HG02938 (cell line): ENCODE data around the gene KLK1.
"Not testable (repeated sequence)": the region's sequence is repeated elsewhere in the genome, so short reads cannot be mapped to it uniquely, and the experiment has no call there.

Source experiments
- ATAC-seq: cut with Tn5 transposase; IDR thresholded peaks from one replicate; pipeline ENCODE4 v1.9.1; 2021; ENCODE audit warnings: mild to moderate bottlenecking, moderate library complexity; ENCODE audit not compliant: unreplicated experiment

The KLK1 gene

DNA sequence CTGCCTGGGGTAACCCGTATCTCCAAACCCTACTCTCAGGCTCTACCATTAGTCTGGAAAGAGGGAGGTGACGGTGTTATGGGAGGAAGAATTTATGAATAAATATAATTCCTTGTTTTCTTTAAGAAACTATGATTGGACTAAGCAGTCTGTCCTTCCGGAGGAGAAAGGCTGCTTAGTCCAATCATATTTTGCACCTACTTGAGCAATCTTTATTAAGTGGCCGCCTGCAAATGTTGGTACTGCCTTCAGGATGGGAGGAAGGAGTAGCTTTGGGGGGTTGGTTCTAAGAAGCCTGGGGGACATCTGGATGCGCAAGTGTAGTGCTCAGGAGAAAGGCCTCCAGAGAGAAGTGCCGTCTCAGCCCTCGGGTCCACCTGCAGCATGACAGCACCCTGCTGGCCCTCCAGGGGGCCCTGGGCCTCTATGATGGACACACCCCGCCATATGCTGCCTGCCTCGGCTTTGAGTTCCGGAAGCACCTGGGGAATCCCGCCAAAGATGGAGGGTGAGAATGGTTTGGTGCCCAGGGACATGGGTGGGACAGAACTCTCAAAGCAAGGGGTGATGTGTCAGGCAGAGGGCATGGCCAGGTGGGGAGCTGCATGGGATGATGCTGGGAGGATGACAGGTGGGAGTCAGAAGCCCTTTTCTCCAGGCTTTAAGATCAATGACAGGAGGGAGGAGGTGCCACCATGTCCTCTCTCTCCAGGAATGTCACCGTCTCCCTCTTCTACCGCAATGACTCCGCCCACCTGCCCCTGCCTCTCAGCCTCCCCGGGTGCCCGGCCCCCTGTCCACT lies 29.3 kb downstream of the KLK1 start:
- ATAC-seq = no peak

DNA sequence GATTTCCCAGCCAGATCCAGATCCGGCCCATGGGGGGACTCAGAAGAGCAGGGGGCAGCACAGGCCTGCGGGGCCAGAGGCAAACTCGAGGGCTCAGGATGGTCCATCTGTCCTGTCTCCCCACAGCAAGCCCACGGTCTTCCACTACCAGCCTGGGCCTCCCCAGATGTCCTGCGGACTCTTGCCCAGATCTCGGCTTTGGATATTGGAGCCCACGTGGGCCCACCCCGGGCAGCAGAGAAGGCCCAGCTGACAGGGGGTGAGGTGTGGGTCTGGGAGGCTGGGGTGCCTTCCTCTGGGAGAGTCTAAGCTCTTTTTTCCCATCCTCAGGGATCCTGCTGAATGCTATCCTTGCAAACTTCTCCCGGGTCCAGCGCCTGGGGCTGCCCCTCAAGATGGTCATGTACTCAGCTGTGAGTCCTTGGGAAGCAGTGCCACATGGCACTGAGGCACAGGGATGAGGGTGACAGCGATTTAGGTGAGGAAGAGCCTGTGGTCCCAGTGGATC lies 30.0 kb downstream of the KLK1 start:
- no peak for ATAC-seq

DNA sequence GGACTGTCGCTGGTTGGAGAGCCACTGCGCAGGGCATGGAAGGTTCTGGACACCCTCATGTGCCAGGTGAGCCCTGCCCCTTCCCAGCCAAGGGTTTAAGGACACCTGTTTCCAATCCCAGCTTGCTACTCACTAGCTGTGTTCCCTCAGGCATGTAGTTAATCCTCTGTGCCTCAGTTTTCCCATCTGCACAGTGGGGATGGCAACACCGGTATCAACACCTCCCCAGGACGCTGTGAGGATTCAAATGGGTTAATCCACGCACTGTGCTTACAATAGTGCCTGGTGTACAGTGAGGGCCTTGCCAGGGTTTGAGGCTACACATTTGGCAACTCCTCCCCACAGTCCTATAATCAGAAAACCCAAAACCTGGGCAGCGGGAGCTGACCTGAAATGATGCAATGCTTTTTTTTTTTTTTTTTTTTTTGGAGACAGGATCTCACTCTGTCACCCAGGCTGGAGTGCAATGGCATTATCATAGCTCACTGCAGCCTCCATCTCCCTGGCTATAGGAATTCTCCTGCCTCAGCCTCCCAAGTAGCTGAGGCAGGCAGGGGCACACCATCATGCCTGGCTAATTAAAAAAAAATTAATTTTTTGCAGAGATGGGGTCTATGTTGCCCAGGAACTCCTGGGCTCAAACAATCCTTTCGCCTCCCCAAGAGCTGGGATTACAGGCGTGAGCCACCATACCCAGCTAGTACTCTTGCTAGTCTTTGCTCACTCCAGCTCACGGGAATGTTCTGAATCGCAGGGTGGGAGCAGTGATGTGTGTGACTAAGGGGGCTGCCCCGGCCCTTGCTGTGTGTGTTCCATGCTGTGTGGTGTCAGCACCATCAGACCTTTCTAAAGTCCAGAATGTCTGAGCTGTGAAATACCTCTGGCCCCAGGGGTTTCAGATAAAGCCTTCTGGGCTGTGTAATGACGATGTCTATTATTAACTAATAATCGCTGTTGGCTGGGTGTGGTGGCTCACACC lies 31.0 kb downstream of the KLK1 start:
- no peak for ATAC-seq

DNA sequence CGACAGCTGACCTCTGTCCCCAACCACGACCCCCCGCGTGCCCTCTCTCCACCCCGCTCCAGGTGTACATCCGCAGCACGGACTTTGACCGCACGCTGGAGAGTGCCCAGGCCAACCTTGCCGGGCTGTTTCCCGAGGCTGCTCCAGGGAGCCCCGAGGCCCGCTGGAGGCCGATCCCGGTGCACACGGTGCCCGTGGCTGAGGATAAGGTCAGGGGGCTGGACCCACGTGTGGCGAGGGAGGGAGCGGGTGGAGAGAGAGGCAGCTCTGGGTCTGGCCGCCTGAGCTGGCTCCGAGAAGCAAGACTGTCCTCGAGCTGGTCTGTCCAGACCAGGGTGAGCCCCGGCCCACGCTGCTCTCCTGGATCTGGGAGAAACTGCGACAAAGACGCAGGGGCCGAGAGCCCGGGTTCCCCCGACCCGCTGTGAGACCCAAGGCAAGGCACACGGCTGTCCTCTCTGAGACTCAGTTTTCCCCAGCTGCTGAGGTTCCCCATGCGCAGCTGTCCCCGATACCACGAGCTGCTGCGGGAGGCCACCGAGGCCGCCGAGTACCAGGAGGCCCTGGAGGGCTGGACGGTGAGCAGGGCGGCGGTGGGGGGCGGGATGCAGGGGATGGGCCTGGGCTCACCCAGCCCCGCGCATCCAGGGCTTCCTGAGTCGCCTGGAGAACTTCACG lies 31.9 kb downstream of the KLK1 start:
- no peak for ATAC-seq

DNA sequence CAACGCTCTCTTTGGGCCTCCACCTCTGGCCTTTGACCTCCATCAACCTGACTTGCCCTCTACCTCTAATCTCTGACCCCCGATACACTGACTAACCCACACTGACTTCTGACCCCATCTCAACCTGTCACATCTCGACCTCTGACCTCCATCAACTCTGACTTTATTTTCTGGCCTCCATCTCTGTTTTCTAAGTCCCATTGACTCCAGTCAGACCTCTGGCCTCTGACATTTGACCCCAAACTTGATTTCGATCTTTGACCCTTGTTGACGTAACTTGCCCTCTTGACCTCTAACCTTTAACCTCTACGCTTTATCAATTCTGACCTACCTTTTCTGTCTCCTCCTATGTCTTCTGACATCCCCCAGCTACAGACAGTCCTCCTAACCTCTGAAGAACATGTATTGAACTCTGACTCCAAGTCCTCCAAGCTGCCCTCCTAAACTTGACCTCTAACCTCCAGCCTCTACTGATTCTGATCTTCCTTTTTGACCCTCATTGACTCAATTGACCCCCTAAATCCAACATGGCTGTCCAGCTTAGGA lies 32.6 kb downstream of the KLK1 start:
- ATAC-seq = no peak

DNA sequence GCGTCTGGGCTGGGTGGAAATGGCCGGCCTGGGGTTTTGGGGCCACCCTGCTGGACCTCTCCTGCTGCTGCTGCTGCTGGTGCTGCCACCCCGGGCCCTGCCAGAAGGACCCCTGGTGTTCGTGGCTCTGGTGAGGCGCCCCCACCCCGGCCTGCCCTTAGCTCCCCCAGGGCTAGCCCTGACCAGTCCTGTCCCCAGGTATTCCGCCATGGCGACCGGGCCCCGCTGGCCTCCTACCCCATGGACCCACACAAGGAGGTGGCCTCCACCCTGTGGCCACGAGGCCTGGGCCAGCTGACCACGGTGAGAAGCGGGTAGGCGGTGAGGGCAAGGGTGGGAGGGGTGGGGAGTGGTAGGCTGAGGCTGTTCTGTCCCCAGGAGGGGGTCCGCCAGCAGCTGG lies 33.2 kb downstream of the KLK1 start, which contains the start of gene ACP4:
Gene ACP4, plus strand, starts transcription at position 20 of the 400 bp plus-strand sequence. Its CDS starts 0 bp downstream, at position 20.
- ATAC-seq = no peak

DNA sequence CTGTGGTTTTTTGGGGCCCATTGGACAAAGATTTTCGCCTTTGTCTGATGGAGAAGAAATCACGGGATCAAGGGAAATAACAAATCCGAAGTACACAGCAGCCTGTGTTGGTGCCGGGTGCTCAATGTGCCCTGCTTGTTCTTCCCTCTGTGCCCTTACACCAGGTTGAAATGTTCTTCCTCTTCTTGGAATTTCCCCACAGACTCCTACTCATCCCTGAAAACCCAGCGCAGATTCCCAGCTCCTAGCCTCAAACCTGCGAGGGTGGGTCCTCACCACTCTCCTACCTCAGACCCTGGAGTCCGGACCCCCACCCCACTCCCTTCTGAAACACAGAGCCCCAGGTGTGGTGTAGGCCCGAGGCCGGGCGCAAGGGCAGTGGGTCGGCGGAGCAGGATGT lies 38.3 kb downstream of the KLK1 start:
- no peak for ATAC-seq

DNA sequence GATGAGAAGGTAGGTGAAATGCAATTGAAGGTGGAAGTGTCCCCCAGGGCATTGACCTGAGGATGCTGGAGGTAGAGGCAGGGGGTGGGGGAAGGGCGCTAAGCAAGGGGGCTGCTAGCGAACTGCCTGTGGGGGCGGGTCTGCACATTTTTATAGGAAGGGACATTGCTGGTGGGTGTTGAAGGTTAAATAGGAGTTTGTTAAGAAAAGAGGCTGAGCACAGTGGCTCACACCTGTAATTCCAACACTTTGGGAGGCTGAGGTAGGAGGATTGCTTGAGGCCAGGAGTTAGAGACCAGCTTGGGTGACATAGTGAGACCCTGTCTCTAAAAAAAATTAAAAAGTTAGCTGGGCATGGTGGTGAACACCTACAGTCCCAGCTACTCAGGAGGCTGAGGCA lies 38.9 kb downstream of the KLK1 start:
- no peak for ATAC-seq

DNA sequence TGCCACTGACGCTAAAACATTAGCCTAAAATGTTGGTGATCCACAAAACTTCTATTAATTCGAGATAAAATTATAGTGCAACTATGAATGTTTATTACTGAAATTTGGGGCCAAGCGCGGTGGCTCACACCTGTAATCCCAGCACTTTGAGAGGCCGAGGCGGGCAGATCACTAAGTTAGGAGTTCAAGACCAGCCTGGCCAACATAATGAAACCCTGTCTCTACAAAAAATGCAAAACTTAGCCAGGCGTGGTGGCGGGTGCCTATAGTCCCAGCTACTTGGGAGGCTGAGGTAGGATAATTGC lies 39.8 kb downstream of the KLK1 start:
- not testable (repeated sequence) for ATAC-seq

DNA sequence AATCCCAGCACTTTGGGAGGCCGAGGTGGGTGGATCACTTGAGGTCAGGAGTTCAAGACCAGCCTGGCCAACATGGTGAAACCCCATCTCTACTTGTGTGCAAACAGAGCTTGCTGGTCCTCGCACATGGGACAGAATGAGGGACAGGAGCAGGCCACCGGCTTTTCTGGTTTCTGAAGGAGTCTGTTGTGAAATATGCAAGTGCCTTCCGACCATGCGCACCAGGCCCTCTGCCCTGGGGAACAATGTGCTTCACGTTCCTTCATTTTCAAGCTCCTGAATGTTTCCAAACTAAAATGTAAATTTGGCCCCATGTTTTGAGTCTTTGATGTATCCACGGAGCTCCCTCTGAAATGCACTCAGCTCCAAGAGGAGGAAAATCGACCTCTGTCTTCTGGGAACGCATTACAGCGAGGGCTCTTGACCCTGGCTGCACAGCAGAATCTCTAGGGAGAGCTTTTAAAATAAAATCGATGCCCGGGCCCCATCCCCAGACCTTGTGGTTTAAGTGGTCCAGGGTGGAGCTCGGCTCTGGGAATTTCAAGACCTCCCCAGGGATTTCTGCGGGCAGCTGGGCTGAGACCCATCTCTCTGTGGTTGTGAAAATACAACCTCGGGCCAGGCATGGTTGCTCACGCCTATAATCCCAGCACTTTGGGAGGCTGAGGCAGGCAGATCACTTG lies 42.7 kb downstream of the KLK1 start:
- no peak for ATAC-seq

DNA sequence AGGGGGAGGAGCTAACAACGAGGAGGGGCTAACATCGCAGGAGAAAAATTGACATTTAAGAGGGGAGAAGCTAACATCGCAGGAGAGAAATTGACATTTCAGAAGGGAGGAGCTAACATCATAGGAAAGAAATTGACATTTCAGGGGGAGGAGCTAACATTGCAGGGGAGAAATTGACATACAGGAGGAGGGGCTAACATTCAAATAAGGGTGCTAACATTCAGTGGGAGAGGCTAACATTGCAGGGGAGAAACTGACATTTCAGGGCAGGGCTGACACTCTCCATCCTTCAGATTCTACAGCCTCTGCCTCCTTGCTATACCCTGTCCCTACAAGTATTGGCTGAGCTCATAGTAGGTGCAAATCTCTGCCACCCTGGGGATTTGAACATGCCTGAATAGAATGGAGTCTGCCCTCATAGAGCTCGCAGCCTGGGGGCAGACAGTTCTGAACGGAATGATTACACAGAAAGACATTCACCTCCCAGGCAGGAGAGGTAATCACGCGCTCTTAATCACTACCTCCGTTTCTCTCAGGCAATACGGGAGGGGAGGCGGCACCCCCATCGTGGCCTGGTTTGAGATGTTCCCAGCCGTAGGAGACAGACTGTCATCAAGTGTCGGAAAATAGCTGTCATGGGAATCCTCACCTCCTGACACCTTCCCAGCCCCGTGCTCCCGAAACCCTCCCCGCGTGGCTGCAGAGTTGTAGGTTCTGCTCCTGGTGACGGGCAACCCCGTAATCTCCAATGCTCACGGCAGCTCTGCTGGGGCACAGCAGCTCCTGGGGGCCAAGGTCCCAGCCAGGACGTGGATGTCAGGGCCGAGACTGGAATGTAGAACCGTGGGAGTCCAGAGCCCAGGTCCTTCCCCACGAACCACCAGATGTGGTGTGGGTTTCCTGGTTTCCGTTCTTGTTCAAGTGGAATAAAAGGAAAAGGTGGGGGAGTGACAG lies 43.8 kb downstream of the KLK1 start:
- no peak for ATAC-seq

DNA sequence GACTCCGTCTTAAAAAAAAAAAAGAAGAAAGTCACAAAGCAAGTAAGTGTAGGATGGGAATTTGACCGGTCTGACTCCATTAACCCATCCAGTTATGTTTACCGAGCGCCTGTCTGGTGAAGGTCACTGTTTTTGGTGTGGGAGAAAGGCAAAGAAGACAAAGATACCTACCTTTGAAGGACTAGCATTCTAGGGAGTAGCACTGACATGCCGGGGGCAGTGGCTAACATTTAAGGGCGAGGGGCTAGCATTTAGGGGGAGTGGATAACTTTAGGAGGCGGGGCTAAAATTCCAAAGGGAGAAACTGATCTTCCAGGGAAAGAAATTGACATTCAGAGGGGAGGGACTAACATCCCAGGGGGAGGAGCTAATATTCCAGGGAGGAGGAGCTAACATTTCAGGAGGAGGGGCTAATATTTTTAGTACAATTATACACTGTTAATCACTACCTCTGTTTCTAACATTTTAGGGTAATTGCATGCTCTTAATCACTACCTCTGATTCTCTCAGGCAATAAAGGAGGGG lies 44.6 kb downstream of the KLK1 start:
- ATAC-seq = no peak

DNA sequence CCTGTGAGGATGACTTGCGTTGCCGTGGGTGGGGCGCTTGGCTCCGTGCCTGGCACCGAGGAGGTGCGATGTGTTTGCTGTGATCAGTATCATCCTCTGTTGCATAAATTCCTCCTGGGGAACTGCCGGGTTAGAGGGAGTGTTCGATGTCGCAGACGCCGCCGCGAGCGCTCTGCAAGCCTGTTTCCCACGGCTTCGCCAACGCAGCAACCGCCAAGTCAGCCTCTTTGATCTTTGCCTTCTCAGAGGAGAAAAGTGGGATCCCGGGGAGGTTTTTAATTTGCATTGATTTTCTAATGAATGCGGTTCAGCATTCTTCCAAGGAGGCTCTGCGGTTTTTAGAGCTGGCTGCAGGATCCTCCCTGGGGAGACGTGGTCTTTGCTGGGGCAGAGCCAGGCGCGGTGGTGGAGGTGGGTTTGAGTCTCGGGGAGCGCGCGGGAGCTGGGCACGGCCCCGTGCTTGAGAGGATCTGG lies 45.7 kb downstream of the KLK1 start:
- ATAC-seq = no peak

DNA sequence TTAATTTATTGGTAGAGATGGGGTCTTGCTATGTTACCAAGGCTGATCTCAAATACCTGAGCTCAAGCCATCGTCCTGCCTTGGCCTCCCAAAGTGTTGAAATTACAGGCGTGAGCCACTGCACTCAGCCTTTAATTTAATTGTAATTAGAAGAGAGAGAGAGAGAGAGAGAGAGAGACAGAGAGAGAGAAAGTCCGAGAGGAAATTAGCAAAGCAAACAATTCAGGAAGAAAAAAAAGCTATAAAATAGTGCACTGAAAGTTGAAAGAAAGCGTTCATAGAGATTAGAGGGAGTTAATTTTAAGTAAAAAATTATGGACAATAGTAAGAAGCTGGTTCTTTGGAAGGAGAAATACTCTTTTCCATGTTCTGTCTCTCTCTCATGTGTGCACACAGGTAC lies 46.3 kb downstream of the KLK1 start:
- no peak for ATAC-seq

DNA sequence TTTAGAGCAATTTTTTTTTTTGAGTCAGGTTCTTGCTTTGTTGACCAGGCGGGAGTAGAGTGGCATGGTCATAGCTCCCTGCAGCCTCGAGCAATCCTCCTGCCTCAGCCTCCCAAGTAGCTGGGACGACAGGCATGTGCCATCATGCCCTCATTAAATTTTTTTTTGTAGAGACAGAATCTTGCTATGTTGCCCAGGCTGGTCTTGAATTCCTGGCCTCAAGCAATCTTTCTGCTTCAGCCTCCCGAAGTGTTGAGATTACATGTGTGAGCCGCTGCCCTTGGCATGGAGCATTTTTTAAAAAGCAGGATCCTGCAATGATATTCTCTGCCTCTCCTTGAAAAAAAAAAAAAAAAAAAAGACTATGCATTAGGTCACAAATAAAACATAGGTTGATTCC lies 47.5 kb downstream of the KLK1 start:
- ATAC-seq = no peak

DNA sequence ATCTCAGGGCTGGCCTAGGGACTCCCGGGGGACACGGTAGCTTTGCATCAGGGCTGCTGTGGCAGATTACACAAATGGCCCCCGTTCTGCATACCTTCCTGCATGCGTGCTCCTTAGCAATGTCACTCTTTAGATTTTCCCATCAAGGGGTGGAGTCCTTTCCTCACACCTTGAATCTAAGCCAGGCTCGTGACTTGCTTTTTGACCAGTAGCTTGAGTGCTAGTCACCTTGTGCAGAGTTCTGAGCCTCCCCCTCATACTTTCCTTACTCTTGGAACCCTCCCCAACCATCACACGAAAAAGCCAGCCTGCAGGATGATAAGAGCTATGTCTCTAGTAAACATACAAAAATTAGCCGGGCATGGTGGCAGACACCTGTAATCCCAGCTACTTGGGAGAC lies 50.1 kb downstream of the KLK1 start:
- ATAC-seq = not testable (repeated sequence)

DNA sequence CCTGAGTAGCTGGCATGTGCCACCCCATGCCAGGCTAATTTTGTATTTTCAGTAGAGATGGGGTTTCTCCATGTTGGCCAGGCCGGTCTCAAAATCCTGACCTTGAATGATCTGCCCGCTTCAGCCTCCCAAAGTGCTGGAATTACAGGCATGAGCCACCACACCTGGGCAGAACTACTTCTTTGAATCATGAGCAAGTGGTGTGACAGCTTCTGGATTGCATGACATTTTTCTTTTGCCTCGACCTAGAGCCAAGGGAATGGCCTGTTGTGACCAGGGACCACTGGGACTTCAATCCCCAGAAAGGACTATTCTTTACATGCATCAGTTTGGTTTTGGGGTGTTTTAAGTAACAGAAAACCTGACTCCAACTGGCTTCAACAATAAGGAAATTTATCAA lies 50.7 kb downstream of the KLK1 start:
- ATAC-seq = not testable (repeated sequence)

DNA sequence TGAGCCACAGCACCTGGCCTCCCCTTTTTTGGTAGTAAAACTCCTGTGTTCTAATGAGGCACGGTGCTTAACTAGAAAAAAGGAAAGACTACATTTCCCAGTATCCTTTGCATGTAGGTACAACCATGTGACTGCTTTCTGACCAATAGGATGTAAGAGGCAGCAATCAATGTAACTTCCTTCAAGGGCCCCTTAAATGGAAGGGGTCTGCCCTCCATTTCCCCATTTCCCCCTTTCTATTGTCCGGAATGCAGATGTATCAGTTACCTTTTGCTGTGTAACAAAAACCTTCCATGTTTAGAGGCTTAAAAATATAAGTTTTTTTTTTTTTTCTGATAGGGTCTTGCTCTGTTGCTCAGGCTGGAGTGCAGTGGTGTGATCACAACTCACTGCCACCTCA lies 51.1 kb downstream of the KLK1 start:
- ATAC-seq = no peak

DNA sequence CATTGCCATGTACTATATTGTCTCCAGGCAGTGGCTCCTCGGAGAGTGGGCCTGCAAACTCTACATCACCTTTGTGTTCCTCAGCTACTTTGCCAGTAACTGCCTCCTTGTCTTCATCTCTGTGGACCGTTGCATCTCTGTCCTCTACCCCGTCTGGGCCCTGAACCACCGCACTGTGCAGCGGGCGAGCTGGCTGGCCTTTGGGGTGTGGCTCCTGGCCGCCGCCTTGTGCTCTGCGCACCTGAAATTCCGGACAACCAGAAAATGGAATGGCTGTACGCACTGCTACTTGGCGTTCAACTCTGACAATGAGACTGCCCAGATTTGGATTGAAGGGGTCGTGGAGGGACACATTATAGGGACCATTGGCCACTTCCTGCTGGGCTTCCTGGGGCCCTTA lies 52.7 kb downstream of the KLK1 start:
- ATAC-seq = no peak
